GM12878 (cell line): ENCODE data around the gene EEFSEC. TPM values are rescaled to one million over a fixed set of nuclear protein-coding genes. Genes with fewer than 3 reads are reported as not detected.

Experiments used
- ATF2 ChIP-seq: IDR thresholded peaks from 2 replicates; pipeline ENCODE4 v1.6.1; 2012; ENCODE audit warnings: low read length, inconsistent platforms
- BMI1 ChIP-seq: fragments of 450-650 bp; IDR thresholded peaks from 2 replicates; pipeline ENCODE4 v1.6.1; 2016; ENCODE audit warnings: mild to moderate bottlenecking, moderate library complexity, borderline replicate concordance
- BRCA1 ChIP-seq: IDR thresholded peaks from 2 replicates; pipeline ENCODE4 v1.6.1; 2011; ENCODE audit warnings: low read depth, low read length, improper control_type of control experiment
- CEBPZ ChIP-seq: fragments of 150-350 bp; IDR thresholded peaks from 2 replicates; pipeline ENCODE4 v1.6.1; 2016; ENCODE audit warnings: low read depth, low read length
- CTCF ChIP-seq, 3 experiments: IDR thresholded peaks in 2 of 3; conservative IDR thresholded peaks in 1 of 3; 2 replicates each; pipeline ENCODE4 v1.5.1; 2011; ENCODE audit warnings: low read depth in 3 of 3, low read length in 3 of 3, mild to moderate bottlenecking in 3 of 3, control low read depth in 2 of 3, moderate library complexity in 2 of 3, inconsistent platforms in 1 of 3, mixed read lengths in 1 of 3; ENCODE audit not compliant: control insufficient read depth in 2 of 3, insufficient read depth in 1 of 3; ENCODE audit errors: extremely low read depth in 1 of 3
- E4F1 ChIP-seq: fragments of 450-650 bp; IDR thresholded peaks from 2 replicates; pipeline ENCODE4 v1.6.1; 2018; ENCODE audit warnings: borderline replicate concordance, mild to moderate bottlenecking; ENCODE audit not compliant: partially characterized antibody
- ESRRA ChIP-seq: IDR thresholded peaks from 2 replicates; pipeline ENCODE4 v1.6.1; 2012; ENCODE audit warnings: mild to moderate bottlenecking, low read length, improper control_type of control experiment
- GATAD2B ChIP-seq: fragments of 450-650 bp; conservative IDR thresholded peaks from 2 replicates; pipeline ENCODE4 v1.6.1; 2017; ENCODE audit warnings: low read depth, mild to moderate bottlenecking, moderate library complexity
- NFYB ChIP-seq: IDR thresholded peaks from 2 replicates; pipeline ENCODE4 v1.6.1; 2011; ENCODE audit warnings: low read depth, mild to moderate bottlenecking, low read length, improper control_type of control experiment, moderate library complexity; ENCODE audit not compliant: insufficient read depth
- RAD21 ChIP-seq: IDR thresholded peaks from 2 replicates; pipeline ENCODE4 v1.6.1; 2011; ENCODE audit warnings: mild to moderate bottlenecking, low read depth, low read length, moderate library complexity; ENCODE audit not compliant: insufficient read depth
- SIX5 ChIP-seq: IDR thresholded peaks from 2 replicates; pipeline ENCODE4 v1.6.1; 2011; ENCODE audit warnings: mild to moderate bottlenecking, low read depth, low read length, moderate library complexity; ENCODE audit not compliant: severe bottlenecking
- SMAD1 ChIP-seq: fragments of 450-650 bp; IDR thresholded peaks from 2 replicates; pipeline ENCODE4 v1.6.1; 2018; ENCODE audit warnings: mild to moderate bottlenecking, low read depth; ENCODE audit not compliant: partially characterized antibody
- STAT1 ChIP-seq: fragments of 450-650 bp; conservative IDR thresholded peaks from 2 replicates; pipeline ENCODE4 v1.6.1; 2014; ENCODE audit warnings: antibody characterized with exemption, mild to moderate bottlenecking
- USF1 ChIP-seq: IDR thresholded peaks from 2 replicates; pipeline ENCODE4 v1.6.1; 2011; ENCODE audit warnings: borderline replicate concordance, low read depth, mild to moderate bottlenecking, moderate library complexity, mixed read lengths, low read length; ENCODE audit not compliant: insufficient read depth; ENCODE audit errors: extremely low read length
- ZNF217 ChIP-seq: fragments of 450-650 bp; IDR thresholded peaks from 2 replicates; pipeline ENCODE4 v1.6.1; 2017; ENCODE audit warnings: antibody characterized with exemption, mild to moderate bottlenecking
- polyA plus RNA-seq, 11 experiments: library from polyadenylated mRNA; depleted of rRNA in 4 of 11; unstranded in 6 of 11; stranded (reverse) in 5 of 11; fragments of >200 nt; fragmentation: Nextera tagmentation in 4 of 11; fragmentation: Illumina TruSeq in 1 of 11; extraction: Ambion mirVana in 4 of 11; extraction: Trizol in 1 of 11; gene quantifications; 1 replicate in 1 of 11; 2 replicates in 10 of 11; pipeline versions ENCODE4 v1.2.1 to v1.2.3, GENCODE V29; 2011 to 2016; ENCODE audit warnings: inconsistent platforms in 2 of 11, missing spikeins in 2 of 11, low read depth in 1 of 11
- total RNA-seq, 4 experiments: library from RNA; depleted of rRNA in 3 of 4; stranded (reverse); fragments of >200 nt in 3 of 4; fragmentation: Illumina TruSeq in 1 of 4; extraction: Trizol in 1 of 4; gene quantifications; 2 replicates each; pipeline versions ENCODE4 v1.2.1 to v1.2.3, GENCODE V29; 2013 to 2021

The EEFSEC gene
- total and polyA plus RNA-seq, 10 of the 15 experiments (the other 5 are each of a cell fraction or from before 2014, with no cell fraction given) = 0.29 to 29.1 (median 16.1) TPM

GRCh38 chr3:128127236-128127635, 26.0 kb upstream of the EEFSEC start (continued):
- TF ChIP-seq CTCF (IDR thresholded peaks at IDR 0.05 in 2 of 3, conservative IDR thresholded peaks at IDR 0.05 in 1 of 3; ENCODE audit: control insufficient read depth in 2 of 3, extremely low read depth in 1 of 3, insufficient read depth in 1 of 3, low read depth in 3 of 3, low read length in 3 of 3) (no peak), RAD21 (no peak), ZNF217 (no peak), BMI1 (no peak), E4F1 (no peak), GATAD2B (no peak), CEBPZ (no peak), USF1 (no peak), NFYB (no peak), SMAD1 (no peak), BRCA1 (no peak), ESRRA (no peak), STAT1 (no peak), ATF2 (no peak), SIX5 (no peak)
